Measurements from ENCODE around the gene CACNA1E. TPM values are rescaled to one million over a fixed set of nuclear protein-coding genes. Genes with fewer than 3 reads are reported as not detected.

The CACNA1E gene
- total RNA-seq, 1 experiment from 2014 or later, result not detected

GRCh38 chr1:181645171-181645570 is 161.9 kb downstream of the CACNA1E start:
- Histone ChIP-seq H3K36me3 (ENCODE audit: insufficient read depth, low read length, poor library complexity, severe bottlenecking) (no peaks in the 10 kb centered on the region), H3K27ac (ENCODE audit: low read depth, low read length, poor library complexity, severe bottlenecking) (no peak overlapping the region), H3K27me3 (replicated peaks; ENCODE audit: insufficient read depth, low read depth, low read length, poor library complexity) (peaks cover 51% of the 10 kb centered on the region), H3K4me3 (ENCODE audit: low read depth, low read length, poor library complexity, severe bottlenecking) (no peak overlapping the region), H3K9me3 (ENCODE audit: low read depth, low read length, poor library complexity, severe bottlenecking) (no peaks in the 10 kb centered on the region), H3K4me1 (ENCODE audit: insufficient read depth, low read length, poor library complexity, severe bottlenecking) (no peaks in the 10 kb centered on the region)
- TF ChIP-seq CTCF (conservative IDR thresholded peaks at IDR 0.05; ENCODE audit: low read depth, low read length) (no peak), EZH2 (IDR thresholded peaks at IDR 0.05; ENCODE audit: borderline replicate concordance, low read depth, low read length, poor library complexity, severe bottlenecking) (no peak)
- no TSS peak for BruUV-seq (replicated peaks)
- ChIA-PET POLR2A (ENCODE audit: low non-redundant PET) (no interaction called here), CTCF (no interaction called here)
- intact Hi-C loops (cut with micrococcal nuclease; ENCODE audit: unreplicated experiment), result no loop called here
- no peak for DNase-seq (ENCODE audit: low spot score)

GRCh38 chr1:181646710-181647109 is 163.4 kb downstream of the CACNA1E start:
- Histone ChIP-seq H3K27ac (ENCODE audit: low read depth, low read length, poor library complexity, severe bottlenecking) (no peak overlapping the region), H3K36me3 (ENCODE audit: insufficient read depth, low read length, poor library complexity, severe bottlenecking) (no peaks in the 10 kb centered on the region), H3K4me3 (ENCODE audit: low read depth, low read length, poor library complexity, severe bottlenecking) (no peak overlapping the region), H3K4me1 (ENCODE audit: insufficient read depth, low read length, poor library complexity, severe bottlenecking) (no peaks in the 10 kb centered on the region), H3K9me3 (ENCODE audit: low read depth, low read length, poor library complexity, severe bottlenecking) (no peaks in the 10 kb centered on the region), H3K27me3 (replicated peaks; ENCODE audit: insufficient read depth, low read depth, low read length, poor library complexity) (peaks cover 39% of the 10 kb centered on the region)
- intact Hi-C loops (cut with micrococcal nuclease; ENCODE audit: unreplicated experiment), result no loop called here
- CTCF ChIA-PET, result no interaction called here
- POLR2A ChIA-PET (ENCODE audit: low non-redundant PET), result no interaction called here
- no peak for TF ChIP-seq EZH2 (IDR thresholded peaks at IDR 0.05; ENCODE audit: borderline replicate concordance, low read depth, low read length, poor library complexity, severe bottlenecking)
- no peak for TF ChIP-seq CTCF (conservative IDR thresholded peaks at IDR 0.05; ENCODE audit: low read depth, low read length)
- no peak for DNase-seq (ENCODE audit: low spot score)
- no TSS peak for BruUV-seq (replicated peaks)

- ChIA-PET CTCF (no interaction called here), POLR2A (ENCODE audit: low non-redundant PET) (no interaction called here)
- no peak for TF ChIP-seq CTCF (conservative IDR thresholded peaks at IDR 0.05; ENCODE audit: low read depth, low read length)
- TF ChIP-seq EZH2 (IDR thresholded peaks at IDR 0.05; ENCODE audit: borderline replicate concordance, low read depth, low read length, poor library complexity, severe bottlenecking), result no peak
- no peak overlapping the region for H3K27ac ChIP-seq (ENCODE audit: low read depth, low read length, poor library complexity, severe bottlenecking)
- no peaks in the 10 kb centered on the region for H3K36me3 ChIP-seq (ENCODE audit: insufficient read depth, low read length, poor library complexity, severe bottlenecking)
- peaks cover 34% of the 10 kb centered on the region for H3K27me3 ChIP-seq (replicated peaks; ENCODE audit: insufficient read depth, low read depth, low read length, poor library complexity)
- BruUV-seq (replicated peaks), result no TSS peak
- DNase-seq (ENCODE audit: low spot score), result no peak
- no peaks in the 10 kb centered on the region for H3K9me3 ChIP-seq (ENCODE audit: low read depth, low read length, poor library complexity, severe bottlenecking)
- H3K4me3 ChIP-seq (ENCODE audit: low read depth, low read length, poor library complexity, severe bottlenecking), result no peak overlapping the region
- H3K4me1 ChIP-seq (ENCODE audit: insufficient read depth, low read length, poor library complexity, severe bottlenecking), result no peaks in the 10 kb centered on the region
- intact Hi-C loops (cut with micrococcal nuclease; ENCODE audit: unreplicated experiment), result no loop called here
Observed at GRCh38 chr1:181647314-181648035, 164.2 kb downstream of the CACNA1E start.
